HepG2 (cell line): ENCODE results near the gene DENND11. TPM values are rescaled to one million over a fixed set of nuclear protein-coding genes. Genes with fewer than 3 reads are reported as not detected.

ENCODE experiments used
- ATF6 ChIP-seq: sonication (generic); formaldehyde crosslinking; conservative IDR thresholded peaks from 2 replicates; pipeline ENCODE4 v1.4.0; 2020; ENCODE audit warnings: missing genetic modification reagents
- CHCHD3 ChIP-seq: sonication (generic); formaldehyde crosslinking; IDR thresholded peaks from 2 replicates; pipeline ENCODE4 v1.8.0; 2022; ENCODE audit warnings: mild to moderate bottlenecking, missing genetic modification reagents, moderate library complexity
- CREB1 ChIP-seq, 2 experiments: fragments of 450-650 bp in 1 of 2; IDR thresholded peaks; 2 replicates each; pipeline ENCODE4 v1.6.1; 2016 to 2017; ENCODE audit warnings: control low read depth in 1 of 2, mild to moderate bottlenecking in 1 of 2, missing compliant biosample characterization in 1 of 2, missing genetic modification characterization in 1 of 2
- GATAD1 ChIP-seq: IDR thresholded peaks from 2 replicates; pipeline ENCODE4 v1.6.1; 2016; ENCODE audit warnings: missing genetic modification reagents, missing compliant biosample characterization
- GTF2F1 ChIP-seq: fragments of 150-350 bp; IDR thresholded peaks from 2 replicates; pipeline ENCODE4 v1.6.1; 2014; ENCODE audit warnings: low read length
- HDAC6 ChIP-seq: fragments of 200-600 bp; sonication (generic); IDR thresholded peaks from 2 replicates; pipeline ENCODE4 v1.7.0; 2017; ENCODE audit warnings: mild to moderate bottlenecking, antibody characterized with exemption, low read length, low read depth
- HES4 ChIP-seq: sonication (generic); formaldehyde crosslinking; IDR thresholded peaks from 2 replicates; pipeline ENCODE4 v1.9.0; 2021; ENCODE audit warnings: mild to moderate bottlenecking, missing genetic modification reagents, borderline replicate concordance
- KMT2A ChIP-seq: sonication (generic); formaldehyde crosslinking; IDR thresholded peaks from 2 replicates; pipeline ENCODE4 v1.4.0; 2020; ENCODE audit warnings: missing genetic modification reagents
- MBD4 ChIP-seq: IDR thresholded peaks from 2 replicates; pipeline ENCODE4 v1.6.1; 2012; ENCODE audit warnings: low read length, inconsistent platforms, borderline replicate concordance
- MED8 ChIP-seq: sonication (generic); formaldehyde crosslinking; IDR thresholded peaks from 2 replicates; pipeline ENCODE4 v1.8.1; 2023; ENCODE audit warnings: mild to moderate bottlenecking, missing genetic modification reagents; ENCODE audit not compliant: insufficient replicate concordance
- NFYB ChIP-seq: sonication (generic); formaldehyde crosslinking; IDR thresholded peaks from 2 replicates; pipeline ENCODE4 v1.4.0; 2020; ENCODE audit warnings: missing genetic modification reagents
- SMAD1 ChIP-seq: sonication (generic); formaldehyde crosslinking; IDR thresholded peaks from 2 replicates; pipeline ENCODE4 v1.4.0; 2020; ENCODE audit warnings: missing genetic modification reagents, low read depth, mild to moderate bottlenecking, borderline replicate concordance
- SP2 ChIP-seq: sonication (generic); formaldehyde crosslinking; IDR thresholded peaks from 2 replicates; pipeline ENCODE4 v1.5.1; 2020; ENCODE audit warnings: mild to moderate bottlenecking, missing genetic modification reagents
- SUZ12 ChIP-seq: fragments of 150-350 bp; IDR thresholded peaks from 2 replicates; pipeline ENCODE4 v1.6.1; 2014; ENCODE audit warnings: low read depth, low read length
- TCF7L2 ChIP-seq: IDR thresholded peaks from 2 replicates; pipeline ENCODE4 v1.6.1; 2011; ENCODE audit warnings: mild to moderate bottlenecking, low read depth, low read length, moderate library complexity
- TEAD2 ChIP-seq: sonication (generic); formaldehyde crosslinking; IDR thresholded peaks from 2 replicates; pipeline ENCODE4 v1.9.0; 2021; ENCODE audit warnings: missing genetic modification reagents
- TMF1 ChIP-seq: sonication (generic); formaldehyde crosslinking; IDR thresholded peaks from 2 replicates; pipeline ENCODE4 v1.8.1; 2022; ENCODE audit warnings: low read depth, missing genetic modification reagents
- ZBTB20 ChIP-seq: sonication (generic); formaldehyde crosslinking; IDR thresholded peaks from 2 replicates; pipeline ENCODE4 v1.8.1; 2023; ENCODE audit warnings: missing genetic modification reagents, low read depth, mild to moderate bottlenecking, borderline replicate concordance
- ZNF136 ChIP-seq: sonication (generic); formaldehyde crosslinking; IDR thresholded peaks from 2 replicates; pipeline ENCODE4 v1.8.1; 2022; ENCODE audit warnings: low read depth, mild to moderate bottlenecking, moderate library complexity, missing genetic modification reagents
- ZNF83 ChIP-seq: sonication (generic); formaldehyde crosslinking; IDR thresholded peaks from 2 replicates; pipeline ENCODE4 v1.4.0; 2020; ENCODE audit warnings: missing genetic modification reagents, mild to moderate bottlenecking, borderline replicate concordance
- polyA plus RNA-seq, 8 experiments: library from polyadenylated mRNA; depleted of rRNA in 3 of 8; stranded (reverse) in 7 of 8; unstranded in 1 of 8; fragments of >200 nt; fragmentation: Illumina TruSeq in 4 of 8; extraction: Trizol in 4 of 8; gene quantifications; 2 replicates each; pipeline versions ENCODE4 v1.2.1 to v1.2.3, GENCODE V29; 2011 to 2016; ENCODE audit warnings: low read depth in 4 of 8, missing spikeins in 1 of 8, mixed read lengths in 1 of 8; ENCODE audit not compliant: insufficient read depth in 1 of 8
- total RNA-seq, 5 experiments: library from RNA; depleted of rRNA; stranded (reverse); fragments of >200 nt; fragmentation: Illumina TruSeq; extraction: Trizol; gene quantifications; 2 replicates each; pipeline ENCODE4 v1.2.3, GENCODE V29; 2016; ENCODE audit warnings: low read depth in 1 of 5
- TF ChIP-seq, protein P1 (sequence below): sonication (generic); formaldehyde crosslinking; IDR thresholded peaks from 2 replicates; pipeline ENCODE4 v1.4.0; 2020; ENCODE audit warnings: missing genetic modification reagents, borderline replicate concordance
- TF ChIP-seq, protein P2 (sequence below): sonication (generic); formaldehyde crosslinking; IDR thresholded peaks from 2 replicates; pipeline ENCODE4 v1.9.0; 2021; ENCODE audit warnings: missing genetic modification reagents, mild to moderate bottlenecking, borderline replicate concordance
- TF ChIP-seq, protein P3 (sequence below): sonication (generic); formaldehyde crosslinking; IDR thresholded peaks from 2 replicates; pipeline ENCODE4 v1.4.0; 2020; ENCODE audit warnings: mild to moderate bottlenecking, missing genetic modification reagents

Gene DENND11
- total and polyA plus RNA-seq, 2 of the 13 experiments (the other 11 are each of a cell fraction or from before 2014, with no cell fraction given): 7.1 to 10.5 TPM

- TF ChIP-seq SMAD1 (CRISPR knock-in tag): no peak
- no peak for TF ChIP-seq TCF7L2
- no peak for TF ChIP-seq KMT2A
- no peak for TF ChIP-seq ATF6 (CRISPR knock-in tag)
- no peak for TF ChIP-seq HDAC6
- TF ChIP-seq SP2: no peak
- TF ChIP-seq TEAD2 (CRISPR knock-in tag): no peak
- no peak for TF ChIP-seq MBD4
- peak; percentile 26 for TF ChIP-seq MED8
- peak; percentile 57 for TF ChIP-seq GATAD1 (CRISPR knock-in tag)
- TF ChIP-seq CREB1 (IDR thresholded peaks at IDR 0.05): no peak
- TF ChIP-seq CREB1 (CRISPR knock-in tag; IDR thresholded peaks at IDR 0.05): 0 out of 2 replicates have a peak, but pooled peaks have one; percentile 45
- TF ChIP-seq CHCHD3 (CRISPR knock-in tag): no peak
- TF ChIP-seq, protein P1, sequence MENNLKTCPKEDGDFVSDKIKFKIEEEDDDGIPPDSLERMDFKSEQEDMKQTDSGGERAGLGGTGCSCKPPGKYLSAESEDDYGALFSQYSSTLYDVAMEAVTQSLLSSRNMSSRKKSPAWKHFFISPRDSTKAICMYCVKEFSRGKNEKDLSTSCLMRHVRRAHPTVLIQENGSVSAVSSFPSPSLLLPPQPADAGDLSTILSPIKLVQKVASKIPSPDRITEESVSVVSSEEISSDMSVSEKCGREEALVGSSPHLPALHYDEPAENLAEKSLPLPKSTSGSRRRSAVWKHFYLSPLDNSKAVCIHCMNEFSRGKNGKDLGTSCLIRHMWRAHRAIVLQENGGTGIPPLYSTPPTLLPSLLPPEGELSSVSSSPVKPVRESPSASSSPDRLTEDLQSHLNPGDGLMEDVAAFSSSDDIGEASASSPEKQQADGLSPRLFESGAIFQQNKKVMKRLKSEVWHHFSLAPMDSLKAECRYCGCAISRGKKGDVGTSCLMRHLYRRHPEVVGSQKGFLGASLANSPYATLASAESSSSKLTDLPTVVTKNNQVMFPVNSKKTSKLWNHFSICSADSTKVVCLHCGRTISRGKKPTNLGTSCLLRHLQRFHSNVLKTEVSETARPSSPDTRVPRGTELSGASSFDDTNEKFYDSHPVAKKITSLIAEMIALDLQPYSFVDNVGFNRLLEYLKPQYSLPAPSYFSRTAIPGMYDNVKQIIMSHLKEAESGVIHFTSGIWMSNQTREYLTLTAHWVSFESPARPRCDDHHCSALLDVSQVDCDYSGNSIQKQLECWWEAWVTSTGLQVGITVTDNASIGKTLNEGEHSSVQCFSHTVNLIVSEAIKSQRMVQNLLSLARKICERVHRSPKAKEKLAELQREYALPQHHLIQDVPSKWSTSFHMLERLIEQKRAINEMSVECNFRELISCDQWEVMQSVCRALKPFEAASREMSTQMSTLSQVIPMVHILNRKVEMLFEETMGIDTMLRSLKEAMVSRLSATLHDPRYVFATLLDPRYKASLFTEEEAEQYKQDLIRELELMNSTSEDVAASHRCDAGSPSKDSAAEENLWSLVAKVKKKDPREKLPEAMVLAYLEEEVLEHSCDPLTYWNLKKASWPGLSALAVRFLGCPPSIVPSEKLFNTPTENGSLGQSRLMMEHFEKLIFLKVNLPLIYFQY (CRISPR knock-in tag): no peak
- TF ChIP-seq GTF2F1: no peak
- TF ChIP-seq ZNF136 (CRISPR knock-in tag): no peak
- TF ChIP-seq ZNF83 (CRISPR knock-in tag): no peak
- TF ChIP-seq SUZ12: no peak
- no peak for TF ChIP-seq HES4 (CRISPR knock-in tag)
- no peak for TF ChIP-seq TMF1 (CRISPR knock-in tag)
- TF ChIP-seq, protein P2, sequence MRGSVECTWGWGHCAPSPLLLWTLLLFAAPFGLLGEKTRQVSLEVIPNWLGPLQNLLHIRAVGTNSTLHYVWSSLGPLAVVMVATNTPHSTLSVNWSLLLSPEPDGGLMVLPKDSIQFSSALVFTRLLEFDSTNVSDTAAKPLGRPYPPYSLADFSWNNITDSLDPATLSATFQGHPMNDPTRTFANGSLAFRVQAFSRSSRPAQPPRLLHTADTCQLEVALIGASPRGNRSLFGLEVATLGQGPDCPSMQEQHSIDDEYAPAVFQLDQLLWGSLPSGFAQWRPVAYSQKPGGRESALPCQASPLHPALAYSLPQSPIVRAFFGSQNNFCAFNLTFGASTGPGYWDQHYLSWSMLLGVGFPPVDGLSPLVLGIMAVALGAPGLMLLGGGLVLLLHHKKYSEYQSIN (CRISPR knock-in tag): no peak
- peak; percentile 93 for TF ChIP-seq ZBTB20
- no peak for TF ChIP-seq NFYB (CRISPR knock-in tag)
- TF ChIP-seq, protein P3, sequence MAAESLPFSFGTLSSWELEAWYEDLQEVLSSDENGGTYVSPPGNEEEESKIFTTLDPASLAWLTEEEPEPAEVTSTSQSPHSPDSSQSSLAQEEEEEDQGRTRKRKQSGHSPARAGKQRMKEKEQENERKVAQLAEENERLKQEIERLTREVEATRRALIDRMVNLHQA (CRISPR knock-in tag): no peak
Observed at GRCh38 chr7:141695803-141696289, 6.1 kb downstream of the DENND11 start (continued).
